ENCODE results near the gene TLCD2. TPM values are rescaled to one million over a fixed set of nuclear protein-coding genes. Genes with fewer than 3 reads are reported as not detected.

The TLCD2 gene
- total RNA-seq, 1 experiment from 2014 or later, result 1.5 TPM

- no peak for TF ChIP-seq CTCF (conservative IDR thresholded peaks at IDR 0.05)
- Mint-ChIP-seq H3K36me3 (ENCODE audit: insufficient read depth in 1 of 3, low read depth in 3 of 3) (peaks cover 0 to 4% (median 0%) of the 10 kb centered on the region in 3 experiments; a peak in 1 of 7 replicates), H3K27ac (no peak overlapping the region), H3K4me3 (no peak overlapping the region; a peak in 1 of 5 replicates), H3K4me1 (peaks cover 15 to 16% of the 10 kb centered on the region in 2 experiments), H3K9me3 (no peaks in the 10 kb centered on the region), H3K27me3 (ENCODE audit: low read depth) (peaks cover 7% of the 10 kb centered on the region)
- DNase-seq, result no peak
- Histone ChIP-seq H3K9ac (ENCODE audit: extremely low read depth, insufficient read length, low read length) (no peak overlapping the region), H3K79me1 (ENCODE audit: insufficient read depth, low read depth, low read length, poor library complexity, severe bottlenecking) (no peaks in the 10 kb centered on the region), H4K5ac (ENCODE audit: insufficient read length, low read depth, low read length) (no peak overlapping the region), H3K79me2 (ENCODE audit: insufficient read depth, low read length) (no peaks in the 10 kb centered on the region), H4K20me1 (ENCODE audit: control insufficient read depth, insufficient read depth, insufficient read length) (no peaks in the 10 kb centered on the region), H2AFZ (ENCODE audit: low read length) (no peak overlapping the region), H4K91ac (ENCODE audit: insufficient read length, low read depth, low read length) (no peak overlapping the region), H3K14ac (ENCODE audit: insufficient read depth, low read length) (no peak overlapping the region), H2BK15ac (ENCODE audit: low read depth, low read length) (no peak overlapping the region), H2BK120ac (ENCODE audit: low read depth, low read length, poor library complexity, severe bottlenecking) (no peak overlapping the region), H3K4me1 (ENCODE audit: insufficient read depth, low read length) (no peaks in the 10 kb centered on the region), H3K4ac (ENCODE audit: low read depth, low read length) (no peak overlapping the region), H4K8ac (replicated peaks; ENCODE audit: insufficient read length, low read depth, low read length) (no peak overlapping the region), H3K18ac (ENCODE audit: insufficient read length, low read depth, low read length) (no peak overlapping the region), H2BK5ac (ENCODE audit: insufficient read length, low read length) (no peak overlapping the region), H3K23ac (ENCODE audit: insufficient read length, low read depth, low read length) (no peak overlapping the region), H3T11ph (ENCODE audit: low read length) (no peak overlapping the region), H2BK20ac (ENCODE audit: low read depth, low read length, poor library complexity, severe bottlenecking) (no peak overlapping the region), H3K23me2 (ENCODE audit: insufficient read length, low read depth, low read length, poor library complexity, severe bottlenecking) (peaks cover 13% of the 10 kb centered on the region), H2AK5ac (ENCODE audit: insufficient read length, low read length) (no peak overlapping the region), H3K4me2 (ENCODE audit: insufficient read depth, insufficient read length, low read length) (no peak overlapping the region), H3K56ac (ENCODE audit: insufficient read length, low read depth, low read length) (no peak overlapping the region), H3K27me3 (ENCODE audit: insufficient read depth, low read length) (no peaks in the 10 kb centered on the region), H3K27ac (ENCODE audit: insufficient read length, low read depth, low read length) (no peak overlapping the region), H2BK12ac (ENCODE audit: insufficient read length, low read depth, low read length) (no peak overlapping the region), H3K9me3 (ENCODE audit: control insufficient read depth, low read depth, low read length) (no peaks in the 10 kb centered on the region)
- WGBS (ENCODE audit: extremely low coverage, insufficient read length, low lambda C conversion rate), result no CpG with 5 or more reads among the region's 5 CpGs
These were observed 3.1 kb downstream of the TLCD2 start for GRCh38 chr17:1707107-1707506.

All from H9 (cell line).